Upper lobe of right lung (tissue), 1 donor: Measurements from ENCODE around the gene RNF125. TPM values are rescaled to one million over a fixed set of nuclear protein-coding genes. Genes with fewer than 3 reads are reported as not detected.
"Not testable (repeated sequence)": the region's sequence is repeated elsewhere in the genome, so short reads cannot be mapped to it uniquely, and the experiment has no call there.

Experiments used
- ATAC-seq: fragments of 200-7000 bp; cut with Tn5 transposase; one replicate; pipeline ENCODE4 v1.9.1; 2020; ENCODE audit warnings: mild to moderate bottlenecking, moderate library complexity
- DNase-seq: peaks from one replicate; pipeline ENCODE4 v3.0.0-alpha.2; 2020
- H3K27ac ChIP-seq: fragments of 200-600 bp; one replicate; pipeline ENCODE4 v1.8.0; 2022
- H3K27me3 ChIP-seq: fragments of 200-600 bp; one replicate; pipeline ENCODE4 v1.8.0; 2022; ENCODE audit warnings: mild to moderate bottlenecking
- H3K36me3 ChIP-seq: fragments of 200-600 bp; one replicate; pipeline ENCODE4 v1.8.0; 2022
- H3K4me1 ChIP-seq: fragments of 200-600 bp; one replicate; pipeline ENCODE4 v1.8.0; 2022
- H3K4me3 ChIP-seq: fragments of 200-600 bp; one replicate; pipeline ENCODE4 v1.8.0; 2022; ENCODE audit warnings: mild to moderate bottlenecking
- H3K9me3 ChIP-seq: fragments of 200-600 bp; one replicate; pipeline ENCODE4 v1.8.0; 2022
- CTCF ChIP-seq: fragments of 200-600 bp; IDR thresholded peaks from one replicate; pipeline ENCODE4 v1.8.0; 2022; ENCODE audit warnings: antibody characterized with exemption
- intact Hi-C: fragments of 100-400 bp; cut with DNase I; formaldehyde crosslinking; loops from one replicate; pipeline ENCODE4 v1.11.0; 2022
- total RNA-seq: library from RNA; stranded (reverse); fragmentation: NEBNext Ultra II Directional; extraction: Animal tissue kit (Norgen Biotek cat#: 25700); gene quantifications from one replicate; pipeline ENCODE4 v1.2.1, GENCODE V29; 2021
- donor health status: DM: no; HTN: yes; CAD: no; lungs with severe emphysema.

The RNF125 gene
- total RNA-seq, 1 donor from 2014 or later, result 6.5 TPM

- intact Hi-C loops, result no loop called here
- H3K27ac ChIP-seq, result no peak overlapping the region
- no peak for TF ChIP-seq CTCF
- DNase-seq, result no peak
- no peak for ATAC-seq
- no peaks in the 10 kb centered on the region for H3K27me3 ChIP-seq
- peaks cover 17% of the 10 kb centered on the region for H3K4me1 ChIP-seq
- H3K9me3 ChIP-seq, result no peaks in the 10 kb centered on the region
- H3K36me3 ChIP-seq, result no peaks in the 10 kb centered on the region
- no peak overlapping the region for H3K4me3 ChIP-seq
Measured at GRCh38 chr18:32083781-32084180, 65.2 kb downstream of the RNF125 start.

- Histone ChIP-seq H3K4me3 (no peak overlapping the region), H3K4me1 (peaks cover 17% of the 10 kb centered on the region), H3K27me3 (no peaks in the 10 kb centered on the region), H3K36me3 (no peaks in the 10 kb centered on the region), H3K9me3 (no peaks in the 10 kb centered on the region), H3K27ac (no peak overlapping the region)
- TF ChIP-seq CTCF, result no peak
- intact Hi-C loops, result no loop called here
- ATAC-seq, result no peak
- DNase-seq, result no peak
Measured at GRCh38 chr18:32086881-32087280, 68.3 kb downstream of the RNF125 start.

- H3K4me3 ChIP-seq, H3K27me3 ChIP-seq, DNase-seq, ATAC-seq, H3K36me3 ChIP-seq, H3K9me3 ChIP-seq, intact Hi-C loops, H3K27ac ChIP-seq: not testable (repeated sequence)
- peaks cover 14% of the 10 kb centered on the region for H3K4me1 ChIP-seq
Measured at GRCh38 chr18:32090831-32091230, 72.2 kb downstream of the RNF125 start.

GRCh38 chr18:32091325-32091723 is 72.7 kb downstream of the RNF125 start:
- Histone ChIP-seq H3K27ac (peak overlapping the region; percentile 100), H3K36me3 (peaks cover 6% of the 10 kb centered on the region), H3K4me1 (peaks cover 12% of the 10 kb centered on the region), H3K27me3 (no peaks in the 10 kb centered on the region), H3K4me3 (peak overlapping the region; percentile 89), H3K9me3 (no peaks in the 10 kb centered on the region)
- no peak for TF ChIP-seq CTCF
- DNase-seq, result no peak
- intact Hi-C loops, result no loop called here
- no peak for ATAC-seq

- H3K4me3 ChIP-seq, result peak within 1 kb of the TSS; percentile 89
Measured at GRCh38 chr18:32091724-32092421, 73.2 kb downstream of the RNF125 start, which contains the start of gene RNF138. RNF138 (plus strand) TSS chr18:32091874; CDS start chr18:32092777, 903 bp downstream.

More at GRCh38 chr18:32091724-32092421, 73.2 kb downstream of the RNF125 start, which contains the start of gene RNF138:
- H3K4me1 ChIP-seq, result peaks cover 12% of the 10 kb centered on the region
- ATAC-seq (peak; percentile 72), DNase-seq (peak; percentile 96)
- peak within 1 kb of the TSS; percentile 100 for H3K27ac ChIP-seq
- H3K36me3 ChIP-seq, result peaks cover 6% of the 10 kb centered on the region
- H3K9me3 ChIP-seq, result no peaks in the 10 kb centered on the region
- no peak for TF ChIP-seq CTCF
- no peaks in the 10 kb centered on the region for H3K27me3 ChIP-seq
- intact Hi-C loops, result no loop called here
